Anterior cingulate cortex (tissue), 58 donors: ENCODE measurements around the gene PCDH9.

Experiments used
- DNase-seq, 58 donors: peaks; one replicate each; lab custom pipeline; 2025; lab: John Stamatoyannopoulos, UW

PCDH9 gene

DNA sequence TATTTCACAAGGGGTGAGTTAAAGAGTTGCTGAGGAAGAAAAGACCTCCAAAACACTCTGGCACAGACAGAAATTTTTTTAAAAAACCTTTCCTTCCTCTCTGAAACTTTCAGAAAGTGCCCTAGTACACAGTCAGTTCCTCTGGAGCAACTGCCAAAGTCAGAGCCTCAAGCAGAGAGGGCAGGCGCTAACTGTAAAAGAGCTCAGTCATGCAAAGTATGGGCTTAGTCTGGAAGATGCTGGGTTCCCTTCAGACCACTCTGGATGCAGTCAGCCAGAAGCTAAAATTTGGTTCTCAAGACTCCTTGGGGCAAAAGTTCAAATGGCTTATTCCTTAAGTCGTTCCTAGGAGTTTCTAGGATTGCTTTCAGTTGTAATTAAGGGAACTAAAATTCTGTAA, 671.6 kb downstream of the PCDH9 start:
- DNase-seq = peak in 12 of 58 donors; percentile 0 to 39 (median 5)

DNA sequence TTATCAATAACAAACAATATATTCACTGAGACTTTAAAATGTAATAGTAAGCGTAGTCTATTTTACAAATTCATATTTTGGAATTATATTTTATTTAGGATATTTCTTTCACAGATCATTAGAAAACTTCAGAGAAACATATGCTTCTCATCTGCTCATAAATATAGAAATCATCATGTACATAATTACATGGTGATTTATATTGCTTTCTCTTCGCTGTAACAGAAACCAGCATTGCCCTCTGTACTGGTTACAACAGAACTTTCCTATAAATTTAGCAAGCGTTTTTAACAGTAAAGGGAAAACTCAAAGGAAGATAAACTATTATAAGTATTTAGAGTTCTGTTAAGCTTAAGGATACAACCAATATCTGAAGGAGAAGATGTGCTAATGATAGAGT, 672.8 kb downstream of the PCDH9 start:
- no peak for DNase-seq

- DNase-seq = no peak
These were observed 673.8 kb downstream of the PCDH9 start for GRCh38 chr13:66556306-66556705.

- DNase-seq = no peak
These were observed 676.7 kb downstream of the PCDH9 start for GRCh38 chr13:66553391-66553790.

DNA sequence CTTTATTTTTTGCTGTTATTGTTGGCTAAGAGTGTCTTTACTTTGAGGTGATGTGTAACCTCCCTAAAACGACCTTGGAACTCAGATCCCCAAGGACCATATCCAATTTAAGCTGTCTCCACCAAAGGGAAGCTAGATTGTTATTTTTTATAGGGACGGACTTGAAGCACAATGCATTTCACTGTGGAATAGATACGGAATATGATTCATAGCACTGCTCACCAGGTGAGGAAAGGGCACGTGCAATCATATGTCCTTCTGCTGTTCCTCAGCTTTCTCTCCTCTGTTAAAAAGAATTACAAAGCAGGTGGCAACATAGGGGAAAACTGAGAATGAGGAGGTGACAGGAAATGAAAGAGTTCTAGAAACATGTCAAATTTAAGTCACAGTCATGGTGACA, 679.0 kb downstream of the PCDH9 start:
- DNase-seq = no peak

GRCh38 chr13:66547685-66548084, 682.5 kb downstream of the PCDH9 start:
- DNase-seq = no peak

DNA sequence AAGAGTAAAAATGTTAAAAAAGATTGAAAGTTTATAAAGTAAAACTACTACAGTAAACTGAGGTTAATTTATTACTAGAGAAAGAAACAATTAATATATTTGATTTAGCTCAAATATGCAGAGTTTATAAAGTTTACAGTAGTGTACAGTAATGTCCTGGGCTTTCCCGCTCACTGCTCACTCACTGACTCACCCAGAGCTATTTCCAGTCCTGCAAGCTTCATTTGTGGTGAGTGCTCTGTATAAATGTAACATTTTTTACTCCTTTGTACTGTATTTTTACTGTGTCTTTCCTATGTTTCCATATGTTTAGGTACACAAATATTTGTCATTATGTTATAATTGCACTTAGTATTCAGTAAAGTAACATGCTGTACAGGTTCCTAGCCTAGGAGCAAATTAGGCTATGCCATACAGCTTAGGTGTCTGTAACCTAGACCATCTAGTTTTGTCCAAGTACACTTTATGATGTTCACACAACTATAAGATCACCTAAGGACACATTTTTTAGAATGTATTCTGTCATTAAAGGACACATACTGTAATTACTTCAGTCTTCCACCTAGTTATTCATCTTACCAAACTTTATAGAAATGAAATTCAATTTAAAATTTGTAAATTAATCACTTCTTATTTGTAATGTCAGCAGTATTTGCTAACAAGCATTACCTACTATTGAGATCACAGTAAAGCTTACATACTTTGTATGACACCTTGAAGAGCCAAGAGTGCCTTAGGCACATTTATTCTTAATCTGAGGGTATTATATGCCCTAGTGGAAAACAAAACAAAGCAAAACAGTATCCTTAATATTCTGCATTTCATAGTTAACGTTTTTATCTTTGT, 683.4 kb downstream of the PCDH9 start:
- no peak for DNase-seq

- DNase-seq = no peak
These were observed 686.4 kb downstream of the PCDH9 start for GRCh38 chr13:66543780-66544179.

GRCh38 chr13:66537417-66537816, 692.7 kb downstream of the PCDH9 start:
- no peak for DNase-seq

DNA sequence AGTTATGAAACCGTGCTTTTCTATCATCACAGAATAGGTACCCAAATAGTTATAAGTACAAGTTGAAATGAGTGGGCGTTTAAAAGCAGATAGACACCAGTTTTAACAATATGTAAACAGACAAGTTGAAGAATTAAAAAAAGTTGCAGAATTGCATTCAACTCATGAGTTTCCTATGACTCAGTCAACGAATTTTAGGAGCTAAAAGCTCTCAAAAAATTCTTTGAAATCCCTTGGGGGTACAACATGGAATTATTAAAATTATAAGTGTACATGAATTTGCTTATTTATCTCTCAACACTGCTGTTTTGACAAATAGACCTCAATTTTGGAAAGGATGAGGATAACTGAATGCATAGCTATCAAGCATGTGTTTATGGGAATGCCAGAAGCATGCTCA, 693.4 kb downstream of the PCDH9 start:
- no peak for DNase-seq

GRCh38 chr13:66534561-66534960, 695.6 kb downstream of the PCDH9 start:
- DNase-seq = no peak

DNA sequence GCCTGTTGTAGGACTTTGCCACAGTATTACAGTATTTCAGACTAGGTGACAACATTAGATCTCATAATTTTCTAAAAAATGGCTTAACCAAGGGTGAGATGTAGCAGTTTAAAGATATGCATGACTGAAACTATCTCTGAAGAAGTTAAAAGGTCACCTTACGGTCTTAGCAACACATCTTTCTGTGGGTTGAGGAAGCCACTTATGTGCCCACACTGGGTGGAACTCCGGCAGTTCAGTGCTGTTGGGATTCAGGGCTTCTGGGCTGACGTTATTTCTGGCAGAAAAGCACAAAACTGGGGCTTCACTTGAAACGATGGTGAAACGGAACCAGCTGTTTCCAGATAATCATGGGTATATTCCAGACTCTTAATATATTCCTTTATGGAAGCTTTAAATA, 697.3 kb downstream of the PCDH9 start:
- no peak for DNase-seq

DNA sequence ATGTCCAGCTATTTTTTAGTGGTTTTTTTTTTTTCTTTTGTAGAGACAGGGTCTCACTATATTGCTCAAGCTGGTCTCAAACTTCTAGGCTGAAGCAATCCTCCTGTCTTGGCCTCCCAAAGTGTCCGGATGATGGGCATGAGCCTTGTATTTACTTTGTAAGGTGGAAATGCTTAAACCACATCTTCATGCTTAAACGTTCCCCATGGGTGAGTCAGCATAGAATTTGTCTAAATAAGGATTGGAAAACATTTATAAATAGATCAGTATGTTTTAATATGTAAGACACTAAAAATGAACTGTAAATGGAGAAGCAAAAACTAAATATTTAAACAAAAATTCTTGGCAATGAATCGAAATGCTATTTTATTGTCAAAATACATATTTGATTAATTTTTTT, 698.0 kb downstream of the PCDH9 start:
- DNase-seq = no peak

- DNase-seq = no peak
These were observed 699.5 kb downstream of the PCDH9 start for GRCh38 chr13:66530686-66531085.

- DNase-seq = no peak
These were observed 700.0 kb downstream of the PCDH9 start for GRCh38 chr13:66530158-66530557.

DNA sequence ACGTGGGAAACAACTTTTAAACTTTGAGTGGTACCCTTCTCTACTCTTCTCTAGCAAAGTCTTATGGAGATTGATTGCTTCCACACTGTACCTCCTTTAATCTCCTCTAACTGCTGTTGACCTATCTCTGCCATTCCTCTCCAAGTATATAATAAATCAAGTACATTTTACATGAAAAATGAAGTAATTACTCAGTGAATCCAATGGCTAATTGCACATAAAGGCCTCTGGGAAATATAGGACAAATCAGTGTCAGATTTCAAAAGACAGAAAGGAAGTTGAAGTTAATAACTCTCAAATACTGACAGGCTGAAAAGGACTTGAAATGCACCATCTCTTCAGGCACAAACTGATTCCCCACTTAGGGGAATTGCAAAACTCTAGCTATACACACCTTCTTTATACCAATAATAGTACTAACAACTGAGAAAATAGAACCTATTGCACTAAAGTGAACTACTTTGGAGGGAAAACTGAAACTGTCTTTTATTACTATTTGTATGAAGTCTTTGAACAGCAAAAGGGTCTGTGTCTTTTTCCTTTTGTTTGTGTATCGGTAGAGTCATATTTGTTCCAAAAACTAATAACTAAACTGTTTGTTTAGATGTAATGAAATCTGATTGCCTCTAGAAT, 701.1 kb downstream of the PCDH9 start:
- DNase-seq = no peak

- no peak for DNase-seq
These were observed 702.0 kb downstream of the PCDH9 start for GRCh38 chr13:66528180-66528579.

DNA sequence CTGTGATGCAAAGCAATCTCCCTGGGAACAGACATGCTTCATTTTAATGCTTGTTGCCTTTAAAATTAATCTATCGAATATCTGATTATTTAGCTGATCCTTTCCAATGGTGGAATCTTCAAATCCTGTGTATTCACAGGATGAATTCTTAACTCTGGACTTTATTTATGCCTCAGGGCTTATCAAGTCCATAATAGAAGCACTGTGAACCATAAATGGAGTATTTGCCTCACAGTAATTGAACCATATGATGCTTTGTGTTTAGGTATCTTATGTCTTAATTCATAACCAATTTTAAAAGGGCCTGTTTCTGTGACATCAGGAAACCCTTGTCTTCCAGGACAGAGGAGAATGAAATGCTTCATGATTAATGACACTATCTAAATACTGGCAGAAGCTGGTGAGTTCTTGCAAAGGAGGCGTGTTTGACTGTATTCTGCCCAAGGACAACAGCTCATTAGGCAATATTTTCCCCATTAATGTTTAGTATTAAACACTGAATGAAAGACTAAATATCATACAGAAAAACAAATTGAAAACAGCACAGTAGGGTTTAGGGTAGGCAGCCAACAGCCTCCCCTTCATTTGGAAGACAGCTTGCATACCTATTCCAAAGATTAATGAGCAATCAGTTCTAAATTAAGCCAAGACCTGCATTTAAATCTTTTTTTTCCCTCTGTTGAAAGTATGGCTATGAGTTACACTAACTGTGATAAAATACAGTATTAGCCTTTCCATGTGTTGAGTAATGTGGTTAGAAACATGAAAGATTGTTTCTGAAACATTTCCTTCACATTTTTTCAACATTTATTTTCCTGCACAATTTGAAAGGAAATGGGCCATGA, 709.4 kb downstream of the PCDH9 start:
- DNase-seq = no peak

DNA sequence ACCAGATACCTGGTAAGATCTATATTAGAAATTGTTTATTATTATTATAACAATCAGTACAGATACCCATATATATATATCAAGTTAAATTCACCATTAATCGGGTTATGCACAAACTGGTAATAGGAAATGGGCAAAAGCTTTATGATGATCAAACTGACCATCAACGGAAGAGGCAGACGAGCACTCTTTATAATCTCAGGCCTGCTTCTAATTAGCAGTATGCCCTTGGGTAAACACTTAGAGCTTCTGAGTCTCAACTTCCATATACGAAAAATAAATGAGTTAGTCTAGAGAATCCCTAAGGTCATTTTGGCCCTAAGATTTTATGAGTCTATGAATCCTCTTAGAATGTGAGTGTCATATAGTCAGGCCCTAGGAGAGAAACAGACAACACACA, 710.9 kb downstream of the PCDH9 start:
- DNase-seq = no peak

DNA sequence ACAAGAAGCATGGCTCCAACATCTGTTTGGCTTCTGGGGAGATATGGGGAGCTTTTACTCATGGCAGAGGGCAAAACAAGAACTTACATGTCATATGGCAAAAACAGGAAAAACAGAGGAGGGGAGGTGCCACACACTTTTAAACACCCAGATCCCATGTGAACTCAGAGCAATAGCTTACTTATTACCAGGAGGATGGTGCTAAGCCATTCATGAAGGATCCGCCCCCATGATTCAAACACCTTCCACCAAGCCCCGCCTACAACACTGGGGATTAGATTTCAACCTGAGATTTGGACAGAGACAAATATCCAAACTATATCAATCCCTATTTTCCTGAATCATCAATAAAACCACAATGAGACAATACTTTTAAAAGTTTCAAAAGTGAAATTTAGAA, 712.1 kb downstream of the PCDH9 start:
- no peak for DNase-seq

DNA sequence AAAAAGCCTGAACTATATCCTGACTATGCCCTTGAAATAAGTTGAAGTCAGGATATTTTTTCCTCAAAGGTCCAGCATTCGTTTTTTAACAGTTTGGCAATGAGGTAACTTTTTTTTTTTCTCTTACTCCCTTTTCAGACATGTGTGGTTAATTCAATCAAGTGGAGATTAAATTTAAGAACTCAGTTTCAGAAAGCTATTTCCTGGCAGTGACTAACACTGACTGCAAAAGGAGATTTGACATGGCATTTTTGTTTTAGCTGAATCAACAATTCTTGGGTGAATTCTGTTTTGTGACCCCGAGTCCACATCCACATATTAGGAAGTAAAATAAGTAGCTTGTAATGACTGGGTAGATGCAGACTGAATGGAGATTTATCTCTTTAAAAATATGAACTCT, 716.4 kb downstream of the PCDH9 start:
- DNase-seq = no peak
